Activated B cell treated with CpG ODN at 0.5 μM for 24 hours (primary cell): Measurements from ENCODE around the gene STKLD1. TPM values are rescaled to one million over a fixed set of nuclear protein-coding genes. Genes with fewer than 3 reads are reported as not detected.

ENCODE experiments used
- ATAC-seq: fragments of 200-7000 bp; cut with Tn5 transposase; one replicate; pipeline ENCODE4 v1.10.0; 2021; ENCODE audit warnings: low read depth, mild to moderate bottlenecking, moderate library complexity
- CTCF ChIA-PET: fragments of 350-600 bp; sonication (Branson Sonifier 250); formaldehyde crosslinking; loops from one replicate; lab custom pipeline; 2021; ENCODE audit warnings: antibody characterized with exemption; lab: Charles Lee
- POLR2A ChIA-PET: fragments of 350-600 bp; sonication (Branson Sonifier 250); formaldehyde crosslinking; loops from one replicate; lab custom pipeline; 2021; ENCODE audit warnings: antibody characterized with exemption; lab: Charles Lee
- DNase-seq: peaks from one replicate; pipeline ENCODE4 v3.0.0; 2022
- H3K27ac Mint-ChIP-seq: one replicate; pipeline ENCODE4 v1.8.0; 2020; ENCODE audit warnings: mixed read lengths
- H3K27me3 Mint-ChIP-seq: one replicate; pipeline ENCODE4 v1.8.0; 2021; ENCODE audit warnings: mixed read lengths
- H3K36me3 Mint-ChIP-seq: one replicate; pipeline ENCODE4 v1.8.0; 2021; ENCODE audit warnings: low read depth, mixed read lengths
- H3K4me1 Mint-ChIP-seq: one replicate; pipeline ENCODE4 v1.8.0; 2021; ENCODE audit warnings: mixed read lengths
- H3K4me3 Mint-ChIP-seq: one replicate; pipeline ENCODE4 v1.8.0; 2020; ENCODE audit warnings: mild to moderate bottlenecking, mixed read lengths
- H3K9me3 Mint-ChIP-seq: one replicate; pipeline ENCODE4 v1.8.0; 2020; ENCODE audit warnings: mixed read lengths
- intact Hi-C: fragments of 100-400 bp; cut with micrococcal nuclease; formaldehyde crosslinking; loops from one replicate; pipeline ENCODE4 v1.15.1; 2024
- total RNA-seq: library from RNA; stranded (reverse); gene quantifications from 2 replicates; pipeline ENCODE4 v1.2.3, GENCODE V29; 2022
- TF ChIP-seq, protein P1 (sequence below): fragments of 200-600 bp; IDR thresholded peaks from one replicate; pipeline ENCODE4 v1.8.0; 2022; ENCODE audit warnings: antibody characterized with exemption, mild to moderate bottlenecking

STKLD1 gene
- total RNA-seq, 1 donor from 2014 or later, result 0.44 TPM

GRCh38 chr9:133430244-133430643, 54.1 kb downstream of the STKLD1 start:
- no peak overlapping the region for H3K27ac Mint-ChIP-seq
- no peak for DNase-seq
- ChIA-PET POLR2A (no interaction called here), CTCF (no interaction called here)
- peaks cover 14% of the 10 kb centered on the region for H3K27me3 Mint-ChIP-seq
- H3K36me3 Mint-ChIP-seq, result no peaks in the 10 kb centered on the region
- intact Hi-C loops, result no loop called here
- peak overlapping the region; percentile 41 for H3K4me3 Mint-ChIP-seq
- ATAC-seq, result no peak
- peaks cover 13% of the 10 kb centered on the region for H3K4me1 Mint-ChIP-seq
- H3K9me3 Mint-ChIP-seq, result no peaks in the 10 kb centered on the region
- TF ChIP-seq, protein P1, sequence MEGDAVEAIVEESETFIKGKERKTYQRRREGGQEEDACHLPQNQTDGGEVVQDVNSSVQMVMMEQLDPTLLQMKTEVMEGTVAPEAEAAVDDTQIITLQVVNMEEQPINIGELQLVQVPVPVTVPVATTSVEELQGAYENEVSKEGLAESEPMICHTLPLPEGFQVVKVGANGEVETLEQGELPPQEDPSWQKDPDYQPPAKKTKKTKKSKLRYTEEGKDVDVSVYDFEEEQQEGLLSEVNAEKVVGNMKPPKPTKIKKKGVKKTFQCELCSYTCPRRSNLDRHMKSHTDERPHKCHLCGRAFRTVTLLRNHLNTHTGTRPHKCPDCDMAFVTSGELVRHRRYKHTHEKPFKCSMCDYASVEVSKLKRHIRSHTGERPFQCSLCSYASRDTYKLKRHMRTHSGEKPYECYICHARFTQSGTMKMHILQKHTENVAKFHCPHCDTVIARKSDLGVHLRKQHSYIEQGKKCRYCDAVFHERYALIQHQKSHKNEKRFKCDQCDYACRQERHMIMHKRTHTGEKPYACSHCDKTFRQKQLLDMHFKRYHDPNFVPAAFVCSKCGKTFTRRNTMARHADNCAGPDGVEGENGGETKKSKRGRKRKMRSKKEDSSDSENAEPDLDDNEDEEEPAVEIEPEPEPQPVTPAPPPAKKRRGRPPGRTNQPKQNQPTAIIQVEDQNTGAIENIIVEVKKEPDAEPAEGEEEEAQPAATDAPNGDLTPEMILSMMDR, result no peak

- no peak for DNase-seq
- peaks cover 3% of the 10 kb centered on the region for H3K27me3 Mint-ChIP-seq
- H3K9me3 Mint-ChIP-seq, result no peaks in the 10 kb centered on the region
- intact Hi-C loops, result no loop called here
- TF ChIP-seq, protein P1, result no peak
- ATAC-seq, result no peak
- H3K4me3 Mint-ChIP-seq, result no peak overlapping the region
- H3K4me1 Mint-ChIP-seq, result peaks cover 9% of the 10 kb centered on the region
- ChIA-PET CTCF (no interaction called here), POLR2A (no interaction called here)
- H3K36me3 Mint-ChIP-seq, result no peaks in the 10 kb centered on the region
- no peak overlapping the region for H3K27ac Mint-ChIP-seq
Measured at GRCh38 chr9:133433351-133433843, 57.2 kb downstream of the STKLD1 start.

GRCh38 chr9:133436681-133437080, 60.5 kb downstream of the STKLD1 start:
- ChIA-PET POLR2A (no interaction called here), CTCF (no interaction called here)
- peaks cover 24% of the 10 kb centered on the region for H3K4me1 Mint-ChIP-seq
- no peaks in the 10 kb centered on the region for H3K9me3 Mint-ChIP-seq
- no peak for DNase-seq
- TF ChIP-seq, protein P1, result no peak
- no peaks in the 10 kb centered on the region for H3K36me3 Mint-ChIP-seq
- no peak for ATAC-seq
- H3K27me3 Mint-ChIP-seq, result no peaks in the 10 kb centered on the region
- no peak overlapping the region for H3K4me3 Mint-ChIP-seq
- no peak overlapping the region for H3K27ac Mint-ChIP-seq
- intact Hi-C loops, result no loop called here

- H3K36me3 Mint-ChIP-seq, result no peaks in the 10 kb centered on the region
- intact Hi-C loops, result no loop called here
- TF ChIP-seq, protein P1, result no peak
- H3K9me3 Mint-ChIP-seq, result no peaks in the 10 kb centered on the region
- no peak for DNase-seq
- H3K27me3 Mint-ChIP-seq, result no peaks in the 10 kb centered on the region
- ChIA-PET CTCF (no interaction called here), POLR2A (interaction anchor here (1.3 kb wide), 1 partner anchor 22 kb away, joined by 3 read pairs; the partner anchor contains the start of gene CACFD1)
- peak; percentile 12 for ATAC-seq
- H3K4me3 Mint-ChIP-seq, result no peak overlapping the region
- H3K27ac Mint-ChIP-seq, result peak overlapping the region; percentile 50
- peaks cover 30% of the 10 kb centered on the region for H3K4me1 Mint-ChIP-seq
Measured at GRCh38 chr9:133437753-133438531, 61.8 kb downstream of the STKLD1 start.

DNA sequence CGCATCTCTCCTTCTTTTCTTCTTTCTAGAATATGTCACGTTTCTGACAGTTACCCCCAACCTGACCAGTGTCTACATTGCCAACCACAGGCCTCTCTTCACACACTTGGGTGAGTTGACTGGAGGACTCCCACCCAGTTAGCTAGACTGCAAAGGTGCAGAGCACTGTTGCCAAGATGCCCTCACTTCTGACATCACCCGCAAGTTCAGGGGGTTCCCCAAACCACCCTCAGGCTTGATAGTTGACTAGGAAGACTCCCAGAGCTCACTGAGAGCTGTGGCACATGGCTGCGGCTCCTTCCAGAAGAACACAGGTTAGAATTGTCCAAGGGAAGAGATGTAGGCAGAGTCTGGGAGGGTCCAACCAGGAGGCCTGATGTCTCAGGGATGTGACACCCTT, 63.2 kb downstream of the STKLD1 start:
- ChIA-PET POLR2A (interaction anchor here (1.3 kb wide), 1 partner anchor 20 kb away, joined by 3 read pairs; the partner anchor contains the start of gene CACFD1), CTCF (no interaction called here)
- Mint-ChIP-seq H3K27ac (no peak overlapping the region), H3K27me3 (no peaks in the 10 kb centered on the region), H3K4me1 (peaks cover 30% of the 10 kb centered on the region), H3K9me3 (no peaks in the 10 kb centered on the region), H3K36me3 (no peaks in the 10 kb centered on the region), H3K4me3 (no peak overlapping the region)
- ATAC-seq (no peak), DNase-seq (no peak)
- intact Hi-C loops, result no loop called here
- TF ChIP-seq, protein P1, result no peak
